Cardiac fibroblast (primary cell): ENCODE measurements around the gene B4GALNT1.

Experiments
- DNase-seq, 2 donors: peaks; one replicate each; pipeline versions ENCODE4 v3.0.0 to v3.0.0-alpha.2; 2010; ENCODE audit warnings: low read depth in 2 of 2
- H3K4me3 ChIP-seq, 2 donors: replicated peaks in 1 of 2; 1 replicate in 1 of 2; 2 replicates in 1 of 2; pipeline ENCODE4 v1.5.1; 2011; ENCODE audit warnings: low read depth in 2 of 2, low read length in 2 of 2, mild to moderate bottlenecking in 2 of 2, moderate library complexity in 1 of 2
- TF ChIP-seq, protein P1 (sequence below): IDR thresholded peaks from one replicate; pipeline ENCODE4 v1.5.1; 2011; ENCODE audit warnings: low read depth, mild to moderate bottlenecking, low read length, inconsistent platforms

Gene B4GALNT1

DNA sequence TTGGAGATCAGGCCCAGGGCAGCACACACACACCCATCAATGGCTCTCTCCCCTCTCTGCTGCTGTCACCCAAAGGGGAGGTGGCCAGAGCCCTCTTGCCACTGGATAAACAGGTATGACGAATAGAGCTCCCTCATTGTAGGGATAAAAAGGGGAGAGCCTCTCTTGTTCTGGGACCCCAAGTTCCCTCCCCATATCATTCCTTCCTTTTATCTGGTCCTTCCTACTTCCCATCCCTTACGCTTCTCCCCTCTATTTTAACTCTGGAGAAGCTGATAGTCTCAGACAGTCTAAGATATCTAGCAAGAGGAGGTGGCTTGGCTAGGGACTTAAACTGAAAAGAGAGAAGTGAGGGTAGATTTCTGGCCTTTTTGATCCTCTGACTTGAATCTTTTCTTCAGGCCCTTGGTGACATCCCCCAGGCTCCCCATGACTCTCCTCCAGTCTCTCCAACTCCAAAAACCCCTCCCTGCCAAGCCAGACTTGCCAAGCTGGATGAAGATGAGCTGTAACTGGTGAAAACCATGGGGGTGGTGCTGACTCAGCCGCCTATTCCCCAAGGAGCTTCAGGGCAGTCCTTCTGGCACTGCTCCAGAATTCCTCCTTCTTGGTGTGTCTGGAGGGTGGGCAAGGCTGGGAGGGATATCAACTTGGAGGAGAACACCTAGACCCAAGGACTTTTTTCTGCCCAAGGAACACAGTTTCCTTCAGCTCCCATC is 16.5 kb downstream of the B4GALNT1 start:
- TF ChIP-seq, protein P1, sequence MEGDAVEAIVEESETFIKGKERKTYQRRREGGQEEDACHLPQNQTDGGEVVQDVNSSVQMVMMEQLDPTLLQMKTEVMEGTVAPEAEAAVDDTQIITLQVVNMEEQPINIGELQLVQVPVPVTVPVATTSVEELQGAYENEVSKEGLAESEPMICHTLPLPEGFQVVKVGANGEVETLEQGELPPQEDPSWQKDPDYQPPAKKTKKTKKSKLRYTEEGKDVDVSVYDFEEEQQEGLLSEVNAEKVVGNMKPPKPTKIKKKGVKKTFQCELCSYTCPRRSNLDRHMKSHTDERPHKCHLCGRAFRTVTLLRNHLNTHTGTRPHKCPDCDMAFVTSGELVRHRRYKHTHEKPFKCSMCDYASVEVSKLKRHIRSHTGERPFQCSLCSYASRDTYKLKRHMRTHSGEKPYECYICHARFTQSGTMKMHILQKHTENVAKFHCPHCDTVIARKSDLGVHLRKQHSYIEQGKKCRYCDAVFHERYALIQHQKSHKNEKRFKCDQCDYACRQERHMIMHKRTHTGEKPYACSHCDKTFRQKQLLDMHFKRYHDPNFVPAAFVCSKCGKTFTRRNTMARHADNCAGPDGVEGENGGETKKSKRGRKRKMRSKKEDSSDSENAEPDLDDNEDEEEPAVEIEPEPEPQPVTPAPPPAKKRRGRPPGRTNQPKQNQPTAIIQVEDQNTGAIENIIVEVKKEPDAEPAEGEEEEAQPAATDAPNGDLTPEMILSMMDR = no peak
- peak; percentile 50 to 75 for DNase-seq
- no peak overlapping the region for H3K4me3 ChIP-seq

DNA sequence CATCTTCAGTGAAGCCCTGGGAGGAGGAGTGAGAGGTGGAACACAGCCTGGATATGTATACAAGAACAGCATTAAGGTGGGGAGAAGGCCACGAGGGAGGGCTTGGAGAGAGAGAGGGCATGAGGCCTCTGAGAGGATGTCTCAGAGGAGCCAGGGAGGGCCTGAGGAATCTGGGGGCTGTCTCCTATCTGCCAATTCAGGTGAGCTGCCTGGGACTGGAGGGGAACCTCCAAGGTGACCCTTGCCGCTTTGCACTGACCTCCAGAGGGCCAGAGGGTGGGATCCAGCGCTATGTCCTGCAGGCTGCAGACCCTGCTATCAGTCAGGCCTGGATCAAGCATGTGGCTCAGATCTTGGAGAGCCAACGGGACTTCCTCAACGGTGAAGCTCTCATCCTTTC is 17.4 kb downstream of the B4GALNT1 start:
- H3K4me3 ChIP-seq = no peak overlapping the region
- TF ChIP-seq, protein P1 = no peak
- DNase-seq = no peak

DNA sequence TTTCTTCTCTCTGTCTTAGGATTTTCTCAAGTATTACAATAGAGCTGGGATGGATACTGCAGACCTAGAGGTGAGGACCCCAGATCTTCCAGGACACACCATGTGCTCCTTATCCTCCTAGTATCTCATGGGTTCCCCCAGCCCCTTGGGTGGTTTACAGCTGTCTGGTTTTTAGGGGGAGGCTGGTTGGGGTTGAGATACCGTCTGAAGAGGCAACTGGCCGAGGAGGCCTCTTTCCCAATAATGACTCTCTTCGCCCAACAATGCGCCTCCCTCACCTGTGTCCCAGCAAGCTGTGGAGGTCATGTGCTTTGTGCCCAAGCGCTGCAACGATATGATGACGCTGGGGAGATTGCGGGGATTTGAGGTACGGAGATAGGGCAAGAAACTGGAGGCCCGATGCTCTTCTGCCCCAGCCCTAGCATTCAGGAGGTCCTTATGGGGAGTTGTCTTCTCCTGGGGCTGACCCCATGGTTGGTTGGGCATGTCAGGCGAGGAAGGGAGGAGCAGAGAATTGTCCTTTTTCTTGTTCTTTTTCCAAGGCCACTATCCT is 18.0 kb downstream of the B4GALNT1 start:
- no peak for DNase-seq
- TF ChIP-seq, protein P1 = no peak
- no peak overlapping the region for H3K4me3 ChIP-seq

DNA sequence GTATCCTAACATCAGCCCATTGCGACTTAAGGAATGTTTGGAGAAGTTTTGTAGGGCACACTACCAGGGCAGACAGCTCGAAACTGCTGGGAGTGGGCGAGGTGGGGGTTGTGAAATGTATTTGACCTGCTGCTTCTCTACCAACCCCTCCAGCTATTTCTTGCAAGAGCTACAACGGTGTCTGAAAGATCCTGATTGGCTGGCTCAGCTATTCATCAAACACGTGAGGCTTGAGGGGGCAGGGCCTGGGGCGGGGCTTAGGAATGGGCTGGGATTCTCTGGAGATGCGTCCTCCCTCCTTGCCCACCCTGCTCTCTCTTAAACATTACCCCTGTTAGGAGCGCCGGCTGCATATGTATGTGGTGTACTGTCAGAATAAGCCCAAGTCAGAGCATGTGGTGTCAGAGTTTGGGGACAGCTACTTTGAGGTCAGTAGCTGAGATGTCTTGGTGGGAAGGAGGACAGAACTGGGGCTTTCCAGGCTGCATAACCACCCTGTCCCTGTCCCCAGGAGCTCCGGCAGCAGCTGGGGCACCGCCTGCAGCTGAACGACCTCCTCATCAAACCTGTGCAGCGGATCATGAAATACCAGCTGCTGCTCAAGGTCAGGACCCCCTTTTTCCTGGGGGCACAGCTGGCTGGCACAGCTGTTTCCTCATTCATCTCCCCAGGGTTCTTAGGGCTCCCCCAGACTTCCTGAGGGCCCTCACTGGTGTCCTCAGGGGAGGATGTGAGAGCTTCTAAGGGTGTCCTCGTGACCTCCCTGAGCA is 18.6 kb downstream of the B4GALNT1 start:
- TF ChIP-seq, protein P1 = no peak
- peak; percentile 42 for DNase-seq
- no peak overlapping the region for H3K4me3 ChIP-seq

DNA sequence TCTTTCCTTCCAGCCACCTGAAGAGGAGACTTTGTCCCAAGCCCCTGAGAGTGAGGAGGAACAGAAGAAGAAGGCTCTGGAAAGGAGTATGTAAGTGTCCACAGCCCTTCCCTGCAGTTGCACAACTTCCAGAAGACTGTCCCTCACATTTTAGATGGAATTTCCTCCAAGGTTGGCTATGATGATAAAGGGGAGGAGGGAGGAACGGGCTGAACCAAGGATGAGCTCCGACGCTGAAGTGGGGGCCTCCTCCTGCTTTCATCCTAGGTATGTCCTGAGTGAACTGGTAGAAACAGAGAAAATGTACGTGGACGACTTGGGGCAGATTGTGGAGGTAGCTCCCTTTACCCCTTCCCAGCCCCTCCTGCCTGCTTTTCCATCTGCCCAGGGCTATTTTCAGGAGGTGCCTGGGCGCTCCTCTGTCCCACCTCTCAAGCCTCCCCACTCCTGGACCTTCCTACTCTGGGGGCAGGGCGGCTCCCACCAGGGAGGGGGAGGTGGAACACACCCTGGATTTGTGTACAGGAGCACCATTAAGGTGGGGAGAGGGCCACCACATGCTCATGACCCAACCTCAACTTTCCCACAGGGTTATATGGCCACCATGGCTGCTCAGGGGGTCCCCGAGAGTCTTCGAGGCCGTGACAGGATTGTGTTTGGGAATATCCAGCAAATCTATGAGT is 19.4 kb downstream of the B4GALNT1 start:
- TF ChIP-seq, protein P1 = no peak
- H3K4me3 ChIP-seq = no peak overlapping the region
- no peak for DNase-seq

DNA sequence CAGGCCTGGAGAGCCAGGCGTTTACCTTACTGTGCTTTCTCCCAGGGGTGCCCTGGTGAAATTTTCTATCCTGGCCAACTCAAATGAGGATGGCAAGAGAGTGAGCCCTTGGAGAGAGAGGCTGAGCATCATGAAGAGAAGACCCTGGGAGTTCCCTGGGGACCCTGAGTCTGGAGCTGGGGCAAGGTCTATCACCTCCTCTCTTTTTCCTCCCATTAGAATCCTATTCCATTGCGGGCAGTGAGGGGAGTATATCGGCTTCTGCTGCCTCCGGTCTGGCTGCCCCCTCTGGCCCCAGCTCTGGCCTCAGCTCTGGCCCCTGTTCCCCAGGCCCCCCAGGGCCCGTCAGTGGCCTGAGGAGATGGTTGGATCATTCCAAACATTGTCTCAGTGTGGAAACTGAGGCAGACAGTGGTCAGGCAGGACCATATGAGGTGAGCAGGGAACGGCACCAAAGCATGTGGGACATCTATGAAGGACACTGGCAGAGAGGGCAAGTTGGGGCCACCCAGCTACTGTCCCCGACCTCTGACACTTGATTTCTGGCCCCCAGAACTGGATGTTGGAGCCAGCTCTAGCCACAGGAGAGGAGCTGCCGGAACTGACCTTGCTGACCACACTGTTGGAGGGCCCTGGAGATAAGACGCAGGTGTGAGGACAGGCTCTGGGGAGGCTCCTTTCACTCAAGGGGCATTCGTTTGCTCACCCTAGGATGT is 20.1 kb downstream of the B4GALNT1 start:
- DNase-seq = no peak
- TF ChIP-seq, protein P1 = no peak
- H3K4me3 ChIP-seq = no peak overlapping the region
